Motor neuron (in vitro differentiated cells): Measurements from ENCODE around the gene SLC37A2. TPM values are rescaled to one million over a fixed set of nuclear protein-coding genes. Genes with fewer than 3 reads are reported as not detected.

Experiments used
- ATAC-seq, 8 experiments: fragments of 200-7000 bp; cut with Tn5 transposase; replicated peaks in 6 of 8; 2 replicates each; pipeline ENCODE4 v1.8.0; 2021; ENCODE audit warnings: mild to moderate bottlenecking in 8 of 8, moderate library complexity in 8 of 8
- H3K27ac ChIP-seq, 2 donors: fragments of 250-450 bp; sonication (Bioruptor Pico); 2 replicates each; pipeline ENCODE4 v1.9.0; 2021; ENCODE audit warnings: antibody characterized with exemption in 2 of 2, mild to moderate bottlenecking in 2 of 2, moderate library complexity in 1 of 2
- H3K4me1 ChIP-seq, 2 donors: fragments of 250-450 bp; sonication (Bioruptor Pico); replicated peaks in 1 of 2; 2 replicates each; pipeline ENCODE4 v1.6.1; 2021; ENCODE audit warnings: antibody characterized with exemption in 2 of 2, mild to moderate bottlenecking in 2 of 2, moderate library complexity in 1 of 2
- H3K4me3 ChIP-seq, 5 donors: fragments of 250-450 bp; sonication (Bioruptor Pico); 2 replicates each; pipeline ENCODE4 v1.9.0; 2021; ENCODE audit warnings: antibody characterized with exemption in 5 of 5, mild to moderate bottlenecking in 5 of 5, moderate library complexity in 4 of 5
- WGBS, 10 experiments: fragments of 450-650 bp; shearing (Covaris generic); methylation state at CpG; one replicate each; pipeline ENCODE4 v1.0.0; 2022; 5-methylcytosine and 5-hydroxymethylcytosine counted together
- in situ Hi-C, 9 experiments: fragments of 400-800 bp; cut with MboI; loops; one replicate each; pipeline ENCODE4 v1.15.0; 2021; ENCODE audit warnings: low sequenced_read_pairs in 9 of 9, low pct_unique_long_range_greater_than_20kb in 2 of 9; ENCODE audit not compliant: unreplicated experiment in 9 of 9
- total RNA-seq, 8 experiments: library from RNA; unstranded; fragments of 300-600 nt; gene quantifications; 2 replicates each; pipeline versions ENCODE4 v1.2.3 to v1.2.4, GENCODE V29; 2022

Gene SLC37A2
- total RNA-seq, 8 experiments from 2014 or later = 0.46 to 3.2 (median 0.75) TPM

GRCh38 chr11:125105926-125106325 lies 42.8 kb downstream of the SLC37A2 start:
- peak in 2 of 8 experiments; percentile 71 to 89 for ATAC-seq
- Histone ChIP-seq H3K27ac (no peak overlapping the region), H3K4me3 (no peak overlapping the region), H3K4me1 (peaks cover 0 to 7% of the 10 kb centered on the region in 2 donors)
- WGBS, 10 experiments = 0 to 92% (median 77%) methylated on average over 1 of the region's 1 CpG; no CpG with 5 or more reads in 2 of the 10 experiments
- in situ Hi-C loops = no loop called here

DNA sequence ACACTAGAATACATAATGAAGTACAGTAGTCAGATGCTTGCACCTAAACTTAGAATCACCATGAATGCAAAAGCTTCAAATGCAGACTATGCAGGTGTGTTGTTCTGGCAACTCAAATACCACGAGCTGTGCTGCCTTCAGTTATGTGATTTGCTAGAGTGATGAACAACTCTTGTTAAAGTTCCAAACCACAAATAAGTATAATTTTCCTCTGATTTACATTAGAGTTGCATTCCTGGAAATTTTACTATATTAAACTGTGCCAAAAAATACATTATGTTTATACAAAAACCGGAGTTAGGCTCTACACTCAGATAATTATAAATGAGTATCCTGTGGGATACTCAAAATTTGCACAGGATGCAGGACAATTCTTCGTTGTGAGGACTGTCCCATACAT lies 45.4 kb downstream of the SLC37A2 start:
- WGBS, 10 experiments = 14 to 100% (median 97%) methylated on average over 1 to 3 of the region's 3 CpGs
- no peak overlapping the region for H3K4me3 ChIP-seq
- ATAC-seq = no peak
- in situ Hi-C loops = no loop called here
- H3K4me1 ChIP-seq = peaks cover 5 to 14% of the 10 kb centered on the region in 2 donors
- no peak overlapping the region for H3K27ac ChIP-seq

- Histone ChIP-seq H3K4me3 (peak overlapping the region; percentile 50 to 75 (median 59)), H3K27ac (no peak overlapping the region), H3K4me1 (peaks cover 5 to 14% of the 10 kb centered on the region in 2 donors)
- ATAC-seq = no peak
- in situ Hi-C loops = no loop called here
- 4 to 92% (median 46%) methylated on average over 2 to 4 of the region's 4 CpGs; no CpG with 5 or more reads in 4 of the 10 experiments for WGBS, 10 experiments
Observed at GRCh38 chr11:125110506-125110905, 47.4 kb downstream of the SLC37A2 start.

- WGBS, 10 experiments = 0 to 12% (median 0%) methylated on average over 2 to 8 of the region's 9 CpGs; no CpG with 5 or more reads in 2 of the 10 experiments
- peak in 2 of 8 experiments; percentile 0 to 1 for ATAC-seq
- Histone ChIP-seq H3K27ac (peak overlapping the region; percentile 52 to 53), H3K4me1 (peaks cover 5 to 14% of the 10 kb centered on the region in 2 donors), H3K4me3 (peak overlapping the region; percentile 50 to 75 (median 59))
- in situ Hi-C loops = no loop called here
Observed at GRCh38 chr11:125111001-125111342, 47.9 kb downstream of the SLC37A2 start.

GRCh38 chr11:125111343-125112207 lies 48.5 kb downstream of the SLC37A2 start, which contains the start of gene TMEM218:
Gene TMEM218 (minus strand): TSS chr11:125111626. CDS start chr11:125102241, 9,385 bp downstream.
- in situ Hi-C loops = no loop called here
- H3K4me1 ChIP-seq = peaks cover 5 to 14% of the 10 kb centered on the region in 2 donors
- peak within 1 kb of the TSS; percentile 83 to 85 for H3K27ac ChIP-seq
- peak within 1 kb of the TSS; percentile 50 to 75 (median 59) for H3K4me3 ChIP-seq
- peak; percentile 95 to 99 (median 96) for ATAC-seq
- WGBS, 10 experiments = 0 to 80% (median 6%) methylated on average over 1 to 16 of the region's 49 CpGs; no CpG with 5 or more reads in 4 of the 10 experiments

DNA sequence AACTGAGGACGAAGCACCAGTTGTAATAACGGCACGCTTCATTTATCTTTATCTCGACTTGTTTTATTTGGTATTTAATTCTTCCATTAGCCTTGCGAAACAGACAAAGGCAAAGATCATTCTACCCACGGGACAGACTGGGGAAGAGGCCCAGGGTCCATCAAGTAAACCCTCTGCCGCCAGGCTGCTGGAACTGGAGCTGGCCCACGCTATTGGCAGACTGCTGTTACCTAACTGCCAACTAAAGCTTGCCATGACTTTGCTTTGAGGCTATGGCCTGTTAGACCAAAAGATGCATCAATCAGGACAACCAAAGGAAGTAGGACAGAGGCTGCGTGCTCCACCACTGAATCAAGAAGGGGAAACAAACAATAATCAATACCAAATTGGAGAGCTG lies 49.1 kb downstream of the SLC37A2 start:
- H3K4me1 ChIP-seq = peaks cover 5 to 17% of the 10 kb centered on the region in 2 donors
- no peak for ATAC-seq
- peak overlapping the region; percentile 83 to 85 for H3K27ac ChIP-seq
- in situ Hi-C loops = no loop called here
- WGBS, 10 experiments = 27 to 100% (median 79%) methylated on average over 1 to 8 of the region's 9 CpGs; no CpG with 5 or more reads in 2 of the 10 experiments
- H3K4me3 ChIP-seq = peak overlapping the region; percentile 29 to 39 (median 35)

DNA sequence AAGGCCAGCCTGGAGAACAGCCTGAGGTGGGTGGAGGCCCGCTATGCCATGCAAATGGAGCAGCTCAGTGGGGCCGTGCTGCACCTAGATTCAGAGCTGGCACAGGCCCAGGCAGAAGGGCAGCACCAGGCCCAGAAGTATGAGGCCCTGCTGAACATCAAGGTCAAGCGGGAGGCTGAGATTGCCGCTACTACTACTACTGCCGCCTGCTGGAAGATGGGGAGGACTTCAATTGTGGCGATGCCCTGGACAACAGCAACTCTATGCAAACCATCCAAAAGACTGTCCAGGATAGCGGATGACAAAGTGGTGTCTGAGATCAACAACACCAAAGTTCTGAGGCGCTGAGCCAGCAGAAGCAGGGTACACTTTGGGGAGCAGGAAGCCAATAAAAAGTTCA lies 51.4 kb downstream of the SLC37A2 start:
- H3K4me3 ChIP-seq = no peak overlapping the region
- peaks cover 13 to 23% of the 10 kb centered on the region in 2 donors for H3K4me1 ChIP-seq
- WGBS, 10 experiments = 18 to 92% (median 67%) methylated on average over 2 to 6 of the region's 8 CpGs; no CpG with 5 or more reads in 3 of the 10 experiments
- in situ Hi-C loops = no loop called here
- no peak for ATAC-seq
- no peak overlapping the region for H3K27ac ChIP-seq

DNA sequence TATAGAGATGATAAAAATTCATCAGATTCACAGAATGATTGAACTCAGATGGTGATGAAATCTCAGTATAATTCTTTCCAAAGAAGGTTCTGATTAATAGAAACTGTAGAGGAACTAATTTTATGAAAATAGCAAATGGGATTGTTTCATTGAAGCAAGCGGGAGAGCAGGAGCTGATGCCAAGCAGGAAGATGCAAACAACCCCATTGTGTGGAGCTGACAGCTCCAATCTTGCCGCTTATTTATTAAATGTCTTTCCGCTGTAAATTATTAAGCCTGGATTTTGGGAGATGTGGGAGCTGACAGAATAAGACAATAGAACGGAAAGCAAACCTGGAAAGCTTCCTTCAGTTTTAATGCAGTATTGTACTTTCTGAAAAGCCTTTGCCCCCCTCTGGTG lies 54.3 kb downstream of the SLC37A2 start:
- ATAC-seq = no peak
- WGBS, 10 experiments = 13 to 57% (median 34%) methylated on average over 2 to 4 of the region's 4 CpGs; no CpG with 5 or more reads in 3 of the 10 experiments
- Histone ChIP-seq H3K4me1 (peaks cover 8 to 11% of the 10 kb centered on the region in 2 donors), H3K27ac (no peak overlapping the region), H3K4me3 (no peak overlapping the region)
- in situ Hi-C loops = no loop called here

DNA sequence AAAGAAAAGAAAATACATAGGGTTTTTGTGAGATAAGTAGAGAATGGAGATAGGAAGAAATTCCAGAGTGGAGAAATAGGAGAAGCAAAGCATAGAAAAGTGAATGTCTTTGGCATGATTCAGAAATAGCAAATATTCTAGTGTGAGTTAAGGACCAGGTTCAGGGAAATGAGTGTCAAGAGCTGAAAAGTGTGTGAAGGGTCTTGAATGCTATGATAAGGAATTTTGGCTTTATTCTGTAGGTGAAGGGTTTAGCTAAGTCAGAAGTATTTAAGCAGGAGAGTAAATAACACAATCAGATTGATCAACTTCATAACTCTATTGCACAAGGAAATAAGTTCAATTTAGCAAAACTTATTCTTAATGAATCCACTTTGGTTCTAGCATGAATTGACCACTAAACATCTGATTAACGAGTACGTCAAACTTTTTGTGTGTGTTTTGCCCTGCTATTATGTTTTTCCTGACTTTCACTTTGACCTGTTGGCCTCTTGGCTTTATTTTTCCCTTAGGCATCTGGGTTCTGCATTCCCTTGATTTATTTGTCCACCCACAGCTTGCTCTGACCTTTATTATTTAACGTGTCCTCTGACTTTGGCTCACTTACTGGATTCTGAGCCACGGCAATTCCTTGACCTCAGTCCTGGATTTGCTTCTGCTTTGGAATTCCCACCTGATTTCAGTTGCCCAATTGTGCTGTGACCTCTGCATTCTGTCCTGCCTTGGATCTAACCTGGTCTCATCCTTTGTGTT lies 60.3 kb downstream of the SLC37A2 start:
- Histone ChIP-seq H3K4me1 (peaks cover 6 to 7% of the 10 kb centered on the region in 2 donors), H3K27ac (no peak overlapping the region), H3K4me3 (no peak overlapping the region)
- no peak for ATAC-seq
- in situ Hi-C loops = no loop called here
- WGBS, 10 experiments = 31 to 92% (median 64%) methylated on average over 2 to 4 of the region's 4 CpGs

DNA sequence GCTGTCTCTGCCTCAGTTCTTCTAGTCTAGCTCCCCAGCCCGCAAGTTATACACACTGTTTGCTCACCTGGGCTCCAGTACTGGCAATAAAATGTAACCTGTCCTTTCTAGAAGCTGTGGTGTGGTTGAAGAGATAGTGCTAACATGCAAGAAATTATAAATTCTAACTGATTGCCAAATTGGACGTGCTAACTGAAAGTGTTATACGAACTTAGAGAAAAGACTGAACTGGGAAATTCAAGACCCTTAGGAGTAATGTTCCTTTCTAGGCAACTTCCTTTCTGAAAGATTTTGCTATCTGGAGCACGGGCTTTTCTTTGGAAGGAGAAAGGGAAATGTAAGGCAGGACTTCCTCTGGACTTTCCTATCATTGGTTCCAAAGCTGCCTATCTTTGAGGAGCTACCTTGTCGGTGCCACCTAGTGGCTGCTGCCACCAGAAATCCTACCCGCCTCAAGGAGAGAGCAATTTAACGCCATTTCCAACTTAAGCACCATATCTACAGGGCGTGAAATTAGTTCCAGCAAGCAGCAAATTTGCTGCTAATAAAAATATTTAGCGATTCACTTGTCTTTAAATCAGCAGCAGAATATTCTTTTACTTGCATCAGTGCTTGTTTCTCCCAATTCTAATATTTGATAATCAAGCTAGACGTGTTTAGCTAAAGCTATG lies 61.0 kb downstream of the SLC37A2 start:
- H3K4me1 ChIP-seq = peaks cover 7 to 8% of the 10 kb centered on the region in 2 donors
- 37 to 93% (median 84%) methylated on average over 3 to 10 of the region's 10 CpGs for WGBS, 10 experiments
- in situ Hi-C loops = no loop called here
- ATAC-seq = peak; percentile 23 to 94 (median 74)
- H3K4me3 ChIP-seq = no peak overlapping the region
- no peak overlapping the region for H3K27ac ChIP-seq

GRCh38 chr11:125124618-125124992 lies 61.5 kb downstream of the SLC37A2 start:
- WGBS, 10 experiments = 60 to 100% (median 97%) methylated on average over 1 to 3 of the region's 4 CpGs; no CpG with 5 or more reads in 6 of the 10 experiments
- ATAC-seq = no peak
- in situ Hi-C loops = no loop called here

GRCh38 chr11:125128450-125128849 lies 65.3 kb downstream of the SLC37A2 start:
- in situ Hi-C loops = loop anchor here in 1 of 9 experiments (25.0 kb wide), 1 partner anchor 166 kb away; the partner anchor contains the start of gene CCDC15
- ATAC-seq = no peak
- Histone ChIP-seq H3K4me1 (peaks cover 16 to 18% of the 10 kb centered on the region in 2 donors), H3K4me3 (no peak overlapping the region), H3K27ac (no peak overlapping the region)
- WGBS, 10 experiments = 21 to 88% (median 80%) methylated on average over 1 to 4 of the region's 4 CpGs; no CpG with 5 or more reads in 3 of the 10 experiments

More at GRCh38 chr11:125124618-125124992, 61.5 kb downstream of the SLC37A2 start:
- H3K27ac ChIP-seq = no peak overlapping the region
- H3K4me1 ChIP-seq = peaks cover 13% of the 10 kb centered on the region in 2 donors
- no peak overlapping the region for H3K4me3 ChIP-seq
